Measurements from ENCODE around the gene VAV2.

The VAV2 gene

DNA sequence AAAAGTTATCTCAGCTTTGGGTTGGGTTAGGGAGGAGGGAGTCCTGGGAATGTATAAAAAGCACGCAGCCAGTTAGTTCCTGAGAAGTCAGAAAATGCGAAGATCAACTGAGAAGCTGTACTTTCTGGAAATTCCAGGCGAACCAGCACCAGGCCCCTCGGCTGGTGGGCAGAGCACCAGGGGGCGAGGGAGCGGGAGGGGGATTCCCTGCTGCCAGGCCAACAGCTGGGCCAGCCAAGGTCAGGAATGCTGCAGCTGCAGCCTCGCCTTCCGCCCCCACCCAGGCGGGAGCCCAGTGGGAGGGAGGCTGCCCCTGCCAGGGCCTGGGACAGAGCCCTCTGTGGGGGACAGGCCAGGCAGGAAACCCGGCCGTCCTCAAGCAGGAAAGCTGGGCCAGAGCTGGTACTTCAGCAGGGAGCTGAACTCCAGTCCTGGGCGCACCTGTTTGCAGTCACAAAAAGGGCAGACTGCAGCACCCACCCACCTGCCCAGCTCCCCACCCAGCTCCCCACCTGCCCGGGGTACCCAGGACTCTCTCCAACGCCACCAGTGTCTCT, 35.5 kb downstream of the VAV2 start:
- Histone ChIP-seq H3K27me3 (no peaks in the 10 kb centered on the region), H3K9me3 (no peaks in the 10 kb centered on the region), H3K4me2 (peak overlapping the region; percentile 100), H3K4me3 (peak overlapping the region; percentile 61), H3K27ac (peak overlapping the region; percentile 95), H3K36me3 (peaks cover 4% of the 10 kb centered on the region; the same call in 1 of the 2 replicates), H3K4me1 (peaks cover 84% of the 10 kb centered on the region), H4K20me1 (peaks cover 48% of the 10 kb centered on the region), H3K9ac (peak overlapping the region; percentile 86)
- TF ChIP-seq Cebpa-rat (IDR thresholded peaks at IDR 0.05): no peak

- H3K4me1 ChIP-seq: peaks cover 84% of the 10 kb centered on the region
- H3K27me3 ChIP-seq: no peaks in the 10 kb centered on the region
- no peak for TF ChIP-seq Cebpa-rat (IDR thresholded peaks at IDR 0.05)
- H3K9ac ChIP-seq: peak overlapping the region; percentile 86
- peak overlapping the region; percentile 61 for H3K4me3 ChIP-seq
- H3K27ac ChIP-seq: peak overlapping the region; percentile 95
- no peaks in the 10 kb centered on the region for H3K9me3 ChIP-seq
- peak overlapping the region; percentile 100 for H3K4me2 ChIP-seq
- peaks cover 44% of the 10 kb centered on the region; the same call in 1 of the 2 replicates for H4K20me1 ChIP-seq
- H3K36me3 ChIP-seq: peaks cover 11% of the 10 kb centered on the region; the same call in 1 of the 2 replicates
Observed at GRCh38 chr9:133955821-133956411, 36.2 kb downstream of the VAV2 start.

DNA sequence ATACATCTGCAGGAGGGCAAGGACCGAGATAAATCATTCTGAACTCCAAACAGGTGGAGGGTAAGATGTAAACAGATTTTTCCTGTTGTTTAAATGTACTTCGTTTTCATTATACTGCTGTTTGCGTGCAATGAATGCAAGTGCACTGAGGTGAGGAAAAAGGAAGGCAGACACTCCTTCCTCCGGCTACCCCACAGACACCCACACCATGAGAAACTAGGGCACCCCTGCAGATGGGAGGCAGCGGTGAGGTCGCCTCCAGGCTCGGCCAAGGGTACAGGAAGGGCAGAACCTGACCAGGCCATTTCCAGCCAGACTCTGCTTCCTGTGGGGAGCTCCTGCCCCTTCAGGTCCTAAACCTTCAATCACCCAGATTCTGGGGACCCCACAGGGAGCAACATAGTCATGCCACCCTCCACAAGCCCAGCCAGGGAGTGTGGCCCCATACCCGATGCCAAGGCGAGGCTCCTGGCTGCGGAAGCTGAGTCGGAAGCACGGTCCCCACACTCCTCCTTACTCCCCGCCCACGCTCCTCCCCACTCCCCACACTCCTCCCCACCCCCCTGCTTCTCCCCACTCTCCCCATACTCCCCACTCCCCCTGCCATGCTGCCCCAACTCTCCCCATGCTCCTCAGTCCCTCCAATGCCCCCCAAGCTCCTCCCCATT, 37.1 kb downstream of the VAV2 start:
- Histone ChIP-seq H3K9ac (peak overlapping the region; percentile 66), H3K4me1 (peaks cover 84% of the 10 kb centered on the region), H3K27ac (peak overlapping the region; percentile 86), H3K27me3 (no peaks in the 10 kb centered on the region), H3K4me3 (peak overlapping the region; percentile 46), H3K36me3 (peaks cover 12% of the 10 kb centered on the region; the same call in 1 of the 2 replicates), H4K20me1 (peaks cover 44% of the 10 kb centered on the region; the same call in 1 of the 2 replicates), H3K9me3 (no peaks in the 10 kb centered on the region), H3K4me2 (peak overlapping the region; percentile 95)
- no peak for TF ChIP-seq Cebpa-rat (IDR thresholded peaks at IDR 0.05)

GRCh38 chr9:133953976-133954709, 38.0 kb downstream of the VAV2 start:
- peak overlapping the region; percentile 86 for H3K27ac ChIP-seq
- H3K4me2 ChIP-seq: peak overlapping the region; percentile 95
- no peaks in the 10 kb centered on the region for H3K27me3 ChIP-seq
- H3K9ac ChIP-seq: no peak overlapping the region
- no peak overlapping the region for H3K4me3 ChIP-seq
- H3K9me3 ChIP-seq: no peaks in the 10 kb centered on the region
- TF ChIP-seq Cebpa-rat (IDR thresholded peaks at IDR 0.05): no peak
- peaks cover 84% of the 10 kb centered on the region for H3K4me1 ChIP-seq
- H3K36me3 ChIP-seq: peaks cover 12% of the 10 kb centered on the region; the same call in 1 of the 2 replicates
- H4K20me1 ChIP-seq: peaks cover 44% of the 10 kb centered on the region; the same call in 1 of the 2 replicates

DNA sequence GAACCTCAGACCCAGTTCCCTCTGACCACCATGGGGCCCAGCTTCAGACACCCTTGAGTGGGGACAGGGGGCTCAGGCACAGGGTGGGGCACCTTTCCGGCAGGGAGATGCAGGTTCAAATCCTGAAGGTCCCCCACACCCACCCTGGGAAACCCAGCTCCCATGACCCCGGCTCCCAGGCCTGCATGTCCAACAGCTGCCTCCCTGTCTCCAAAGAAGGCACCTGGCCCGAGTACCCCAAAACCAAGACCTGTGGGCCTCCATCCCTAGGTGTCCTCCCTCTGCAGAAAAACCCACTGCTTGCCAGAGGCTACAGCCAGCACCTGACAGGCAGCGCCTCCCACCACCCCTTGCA, 38.5 kb downstream of the VAV2 start:
- TF ChIP-seq Cebpa-rat (IDR thresholded peaks at IDR 0.05): no peak
- H3K4me2 ChIP-seq: peak overlapping the region; percentile 95
- peaks cover 12% of the 10 kb centered on the region; the same call in 1 of the 2 replicates for H3K36me3 ChIP-seq
- H3K27ac ChIP-seq: peak overlapping the region; percentile 86
- no peaks in the 10 kb centered on the region for H3K9me3 ChIP-seq
- H3K9ac ChIP-seq: no peak overlapping the region
- peaks cover 43% of the 10 kb centered on the region; the same call in 1 of the 2 replicates for H4K20me1 ChIP-seq
- no peaks in the 10 kb centered on the region for H3K27me3 ChIP-seq
- H3K4me1 ChIP-seq: peaks cover 84% of the 10 kb centered on the region
- no peak overlapping the region for H3K4me3 ChIP-seq

GRCh38 chr9:133952598-133953550, 39.2 kb downstream of the VAV2 start:
- TF ChIP-seq Cebpa-rat (IDR thresholded peaks at IDR 0.05): no peak
- no peak overlapping the region for H3K9ac ChIP-seq
- no peaks in the 10 kb centered on the region for H3K27me3 ChIP-seq
- H3K4me2 ChIP-seq: peak overlapping the region; percentile 95
- H3K36me3 ChIP-seq: peaks cover 12% of the 10 kb centered on the region; the same call in 1 of the 2 replicates
- no peaks in the 10 kb centered on the region for H3K9me3 ChIP-seq
- peaks cover 49% of the 10 kb centered on the region; the same call in 1 of the 2 replicates for H4K20me1 ChIP-seq
- peak overlapping the region; percentile 86 for H3K27ac ChIP-seq
- H3K4me1 ChIP-seq: peaks cover 87% of the 10 kb centered on the region
- no peak overlapping the region for H3K4me3 ChIP-seq

GRCh38 chr9:133951265-133951664, 40.9 kb downstream of the VAV2 start:
- TF ChIP-seq Cebpa-rat (IDR thresholded peaks at IDR 0.05): no peak
- H3K9ac ChIP-seq: no peak overlapping the region

GRCh38 chr9:133950629-133951111, 41.5 kb downstream of the VAV2 start:
- no peak for TF ChIP-seq Cebpa-rat (IDR thresholded peaks at IDR 0.05)
- peak overlapping the region; percentile 69 for H3K27ac ChIP-seq
- peak overlapping the region; percentile 90 for H3K4me2 ChIP-seq
- H3K4me3 ChIP-seq: no peak overlapping the region
- H3K36me3 ChIP-seq: peaks cover 12% of the 10 kb centered on the region; the same call in 1 of the 2 replicates
- H3K27me3 ChIP-seq: no peaks in the 10 kb centered on the region
- H3K9ac ChIP-seq: peak overlapping the region; percentile 34; the same call in 1 of the 2 replicates
- H3K9me3 ChIP-seq: no peaks in the 10 kb centered on the region
- H4K20me1 ChIP-seq: peaks cover 69% of the 10 kb centered on the region; the same call in 1 of the 2 replicates
- H3K4me1 ChIP-seq: peaks cover 89% of the 10 kb centered on the region

More at GRCh38 chr9:133951265-133951664, 40.9 kb downstream of the VAV2 start:
- peak overlapping the region; percentile 69 for H3K27ac ChIP-seq
- H4K20me1 ChIP-seq: peaks cover 63% of the 10 kb centered on the region; the same call in 1 of the 2 replicates
- H3K27me3 ChIP-seq: no peaks in the 10 kb centered on the region
- H3K36me3 ChIP-seq: peaks cover 12% of the 10 kb centered on the region; the same call in 1 of the 2 replicates
- peaks cover 88% of the 10 kb centered on the region for H3K4me1 ChIP-seq
- H3K4me2 ChIP-seq: peak overlapping the region; percentile 90
- H3K4me3 ChIP-seq: no peak overlapping the region
- H3K9me3 ChIP-seq: no peaks in the 10 kb centered on the region
